GM19025 (cell line): ENCODE results near the gene KANK2.
"Not testable (repeated sequence)": the region's sequence is repeated elsewhere in the genome, so short reads cannot be mapped to it uniquely, and the experiment has no call there.

ENCODE experiments used
- ATAC-seq: cut with Tn5 transposase; IDR thresholded peaks from one replicate; pipeline ENCODE4 v1.9.1; 2021; ENCODE audit warnings: mild to moderate bottlenecking, low read depth, moderate library complexity; ENCODE audit not compliant: unreplicated experiment

The KANK2 gene

DNA sequence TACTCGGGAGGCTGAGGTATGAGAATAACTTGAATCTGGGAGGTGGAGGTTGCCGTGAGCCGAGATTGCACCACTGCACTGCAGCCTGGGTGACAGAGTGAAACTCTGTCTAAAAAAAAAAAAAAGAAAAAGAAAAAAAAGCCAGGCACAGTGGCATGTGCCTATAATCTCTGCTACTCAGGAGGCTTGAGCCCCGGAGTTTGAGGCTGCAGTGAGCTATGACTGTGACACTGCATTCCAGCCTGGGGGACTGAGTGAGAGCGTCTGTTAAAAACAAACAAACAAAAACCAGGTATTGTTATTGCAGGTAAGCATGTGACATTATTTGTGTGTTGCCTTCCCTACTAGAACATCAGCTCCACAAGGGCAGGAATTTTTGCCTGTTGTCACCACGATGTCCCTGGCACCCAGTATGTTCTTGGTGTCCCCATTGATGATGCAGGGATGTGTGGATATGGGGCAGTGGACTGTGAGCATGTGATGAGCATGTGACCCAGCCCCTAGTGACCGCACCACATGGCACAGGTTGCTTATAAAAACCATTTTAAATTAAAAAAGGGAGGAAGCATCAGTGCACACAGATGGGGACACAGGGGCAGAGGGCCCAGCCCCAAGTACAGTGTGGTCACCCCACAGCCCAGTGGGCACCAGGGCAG lies 1.6 kb upstream of the KANK2 start:
- ATAC-seq = no peak

DNA sequence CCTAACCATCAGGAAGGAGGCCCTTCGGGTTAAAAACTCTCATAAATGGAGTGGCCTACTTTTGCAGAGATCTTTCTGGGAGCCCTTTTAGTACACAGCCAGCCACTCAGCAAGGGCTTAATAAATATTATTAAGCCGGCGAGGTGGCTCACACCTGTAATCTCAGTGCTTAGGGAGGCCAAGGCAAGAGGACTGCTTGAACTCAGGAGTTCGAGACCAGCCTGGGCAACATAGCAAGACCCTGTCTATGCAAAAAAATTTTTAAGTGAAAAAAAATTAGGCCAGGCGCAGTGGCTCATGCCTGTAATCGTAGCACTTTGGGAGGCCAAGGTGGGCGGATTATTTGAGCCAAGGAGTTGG lies 810 bp upstream of the KANK2 start:
- ATAC-seq = no peak

DNA sequence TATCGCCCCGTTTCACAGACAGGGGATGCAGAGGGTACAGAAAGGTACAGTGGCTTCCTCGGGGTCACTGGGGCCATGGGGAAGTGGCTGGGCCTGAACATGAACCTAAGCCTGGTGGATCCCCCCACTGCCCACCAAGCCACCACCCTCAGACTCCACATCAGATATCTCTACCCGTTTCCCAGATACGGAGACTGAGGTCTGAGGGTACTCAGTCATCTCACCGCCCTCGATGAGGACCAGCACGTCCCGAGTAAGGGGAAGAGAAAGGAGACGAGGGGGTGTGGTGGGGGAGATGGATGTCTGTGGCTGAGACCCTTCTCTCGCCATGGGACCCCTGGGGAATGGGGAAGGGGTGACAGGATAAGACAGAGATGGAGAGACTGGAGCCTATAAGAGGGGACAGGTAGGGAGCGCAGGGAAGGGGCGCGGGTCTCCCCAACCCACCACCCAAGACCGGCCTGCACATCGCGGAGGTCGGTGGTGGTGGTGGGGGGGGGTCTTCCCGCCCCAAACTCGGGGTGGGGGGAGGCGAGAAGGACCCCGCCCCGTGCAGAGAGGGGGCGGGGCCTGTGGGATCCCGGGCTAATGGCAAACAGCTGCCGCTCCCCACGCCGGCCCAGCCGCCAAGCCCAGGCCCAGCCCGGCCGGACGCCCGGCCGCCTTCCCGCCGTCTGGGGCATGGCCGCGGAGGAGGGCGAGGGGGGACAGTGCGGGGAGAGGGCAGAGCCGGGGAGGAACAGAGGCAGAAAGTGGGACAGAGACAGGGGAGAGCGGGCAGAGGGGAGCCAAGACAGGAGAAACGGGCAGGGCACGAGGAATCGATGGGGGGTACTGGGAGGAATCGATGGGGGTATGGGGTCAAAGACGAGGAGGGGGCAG lies 698 bp downstream of the KANK2 start:
- ATAC-seq = no peak

DNA sequence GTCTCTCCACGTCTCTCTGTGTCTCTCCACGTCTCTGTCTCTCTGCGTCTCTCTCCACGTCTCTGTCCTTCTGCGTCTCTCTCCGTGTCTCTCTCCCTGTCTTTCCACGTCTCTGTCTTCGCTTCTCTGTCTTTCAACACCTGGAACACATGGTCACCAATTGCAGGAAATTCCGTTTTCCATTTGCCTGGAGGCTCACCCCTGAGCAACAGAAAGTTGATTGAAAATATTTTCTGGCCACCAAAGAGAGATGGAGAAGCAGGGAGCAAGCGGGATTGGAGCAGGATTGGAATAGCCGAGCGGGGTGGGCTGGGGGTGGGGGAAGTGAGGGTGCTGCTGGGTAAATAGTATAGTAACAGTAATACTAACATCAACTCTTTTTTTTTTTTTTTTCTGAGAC lies 1.7 kb downstream of the KANK2 start:
- ATAC-seq = no peak

DNA sequence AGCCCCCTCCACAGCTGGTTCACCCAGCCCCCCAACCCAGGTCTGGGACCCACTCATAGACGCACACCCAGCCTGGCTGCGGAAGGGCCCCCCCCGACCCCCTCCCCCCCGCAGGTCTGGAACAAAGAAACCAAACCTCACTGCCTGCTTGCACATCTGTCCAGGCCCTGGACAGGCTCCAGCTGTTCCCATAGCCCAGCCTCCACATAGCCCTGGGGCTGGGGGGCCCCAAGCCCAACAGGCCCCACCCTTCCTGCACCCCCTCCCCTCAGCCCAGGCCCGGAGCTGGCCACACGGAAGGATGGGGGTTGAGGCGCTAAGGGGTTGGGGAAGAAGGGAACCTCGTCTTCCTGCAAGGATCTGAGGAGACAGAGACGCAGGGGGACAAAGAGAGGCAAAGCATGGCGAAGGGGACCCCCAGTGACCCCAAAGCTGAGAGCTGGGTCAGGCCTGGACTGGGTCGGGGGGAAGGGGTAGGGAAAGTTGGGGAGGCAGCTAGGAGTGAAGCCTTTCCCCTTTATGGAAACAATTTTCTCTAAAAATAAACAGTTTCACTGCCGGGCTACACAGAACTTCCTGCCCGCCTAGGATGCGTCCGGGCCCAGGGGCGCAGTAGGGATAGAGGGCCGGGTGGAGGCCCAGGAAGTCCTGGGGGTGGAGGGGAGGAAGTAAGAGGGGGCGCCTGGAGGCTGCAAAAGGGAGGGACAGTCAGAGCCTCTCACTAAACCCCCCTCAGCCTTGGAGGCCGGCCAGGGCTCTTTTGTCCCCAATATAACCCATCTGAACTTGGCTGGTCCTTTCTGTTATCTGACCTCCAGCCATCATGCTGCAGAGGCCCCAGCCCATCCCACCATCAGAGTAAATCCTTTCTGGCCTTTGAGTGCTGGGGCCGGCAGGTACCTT lies 2.4 kb downstream of the KANK2 start:
- no peak for ATAC-seq

DNA sequence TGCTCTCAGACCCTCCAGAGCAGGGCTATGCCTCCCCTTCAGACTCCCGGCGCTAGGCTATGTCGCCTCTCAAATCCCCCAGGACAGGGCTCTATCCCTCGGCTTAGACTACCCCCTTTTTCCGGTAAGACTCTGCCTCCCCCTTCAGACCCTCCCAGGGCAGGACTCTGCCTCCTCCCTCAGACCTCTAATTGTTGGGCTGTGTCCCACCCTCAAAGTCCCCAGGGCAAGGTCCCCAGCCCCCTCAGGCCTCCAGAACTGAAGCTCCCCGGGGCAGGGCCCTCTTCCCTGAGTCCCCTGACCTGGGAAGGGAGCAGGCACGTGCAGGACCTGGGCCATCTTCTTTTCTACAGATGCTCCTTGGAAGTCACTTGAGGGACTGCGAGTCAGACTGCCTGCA lies 3.2 kb downstream of the KANK2 start:
- ATAC-seq = no peak

DNA sequence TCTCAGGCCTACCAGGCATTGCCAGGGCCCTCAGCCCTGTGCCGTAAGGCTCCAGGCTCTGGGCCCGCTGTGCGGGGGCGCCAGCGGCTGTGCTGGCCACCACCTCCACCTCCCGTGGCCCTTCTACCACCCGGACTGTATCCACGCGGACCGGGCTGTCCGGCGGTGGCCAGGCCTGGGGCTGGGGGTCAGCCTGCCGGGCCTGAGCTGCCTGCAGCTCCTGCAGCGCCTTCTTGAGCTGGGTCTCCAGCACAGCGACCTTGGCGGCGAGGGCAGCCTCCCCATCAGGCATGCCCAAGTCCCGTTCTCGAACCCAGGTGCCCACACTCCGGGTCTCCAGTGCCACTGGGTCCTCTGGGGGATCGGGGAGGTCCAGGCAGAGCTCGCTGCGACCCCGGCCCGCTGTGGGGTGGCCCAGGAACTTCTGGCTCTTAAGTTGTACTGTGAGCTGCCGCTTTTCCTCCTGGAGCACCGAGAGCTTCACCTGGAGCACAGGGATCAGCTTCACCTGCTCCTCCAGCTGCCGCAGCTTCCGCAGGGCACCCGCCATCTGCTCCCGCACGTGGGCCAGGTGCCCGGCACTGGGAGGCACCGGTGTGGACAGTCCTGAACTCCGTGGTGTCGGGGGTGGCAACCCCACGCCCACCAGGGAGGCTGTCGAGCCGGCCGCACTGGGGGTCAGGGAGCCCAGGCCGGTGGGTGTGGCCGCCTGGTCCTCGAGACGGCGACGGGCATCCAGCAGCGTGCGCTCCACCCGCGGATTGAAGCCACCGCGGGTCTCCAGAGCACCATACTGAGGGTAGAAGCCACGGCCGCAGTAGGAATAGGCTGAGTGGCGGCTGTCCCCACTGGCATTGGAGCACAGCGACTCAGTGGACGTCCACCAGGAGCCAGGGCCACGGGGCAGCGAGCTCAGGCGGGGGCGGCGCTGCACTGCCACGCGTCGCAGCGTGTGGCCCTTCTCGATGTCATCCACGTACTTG lies 4.1 kb downstream of the KANK2 start:
- ATAC-seq = no peak

DNA sequence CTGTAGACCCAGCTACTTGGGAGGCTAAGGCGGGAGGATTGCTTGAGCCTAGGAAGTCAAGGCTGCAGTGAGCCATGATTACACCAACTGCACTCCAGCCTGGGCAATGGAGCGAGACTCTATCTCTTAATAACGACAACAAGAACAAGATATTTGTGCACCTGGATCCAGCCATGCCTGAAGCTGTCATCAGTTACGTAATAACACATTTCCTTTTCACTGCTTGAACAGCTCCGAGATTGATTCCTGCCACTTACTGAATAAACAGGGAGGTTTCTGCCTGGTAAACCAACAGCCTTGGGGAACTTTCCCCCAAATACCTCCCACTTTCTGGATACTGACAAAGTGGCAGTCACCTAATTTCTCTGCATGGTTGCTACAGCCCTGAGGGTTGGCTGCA lies 5.4 kb downstream of the KANK2 start:
- no peak for ATAC-seq

DNA sequence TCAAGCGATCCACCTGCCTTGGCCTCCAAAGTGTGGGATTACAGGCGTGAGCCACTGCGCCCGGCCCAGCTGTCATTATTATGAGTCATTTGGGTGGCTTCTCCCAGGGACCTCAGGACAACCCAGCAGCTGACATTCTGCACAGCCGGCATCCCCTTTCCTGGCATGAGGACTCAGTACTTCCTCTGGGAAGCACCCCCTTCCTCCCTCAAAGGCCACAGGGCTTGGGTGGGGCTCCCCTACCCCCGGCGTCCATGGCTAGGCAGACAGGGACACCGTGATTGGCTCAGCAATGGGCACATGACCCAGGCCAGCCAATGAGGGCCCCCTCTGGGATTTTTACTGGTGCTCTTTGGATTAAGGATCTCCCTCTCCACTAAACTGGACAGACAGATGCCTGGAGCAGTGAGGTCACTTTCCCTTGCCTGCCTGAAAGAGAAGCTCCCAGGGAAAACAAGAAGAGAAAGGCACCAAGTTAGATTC lies 6.0 kb downstream of the KANK2 start:
- no peak for ATAC-seq

DNA sequence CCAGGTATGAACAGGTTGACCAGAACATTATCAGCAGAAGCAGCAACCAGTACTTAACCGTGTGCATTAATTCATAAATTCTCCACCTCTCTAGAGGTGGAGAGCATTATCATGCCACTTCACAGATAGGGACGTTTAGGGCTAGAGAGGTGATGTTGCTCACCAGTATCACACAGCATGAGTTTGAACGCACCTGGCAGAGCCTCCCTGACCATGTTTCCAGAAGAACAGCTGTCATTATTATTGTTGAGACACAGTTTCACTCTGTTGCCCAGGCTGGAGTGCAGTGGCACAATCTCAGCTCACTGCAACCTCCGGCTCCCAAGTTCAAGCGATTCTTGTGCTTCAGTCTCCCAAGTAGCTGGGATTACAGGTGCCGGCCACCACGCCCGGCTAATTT lies 6.8 kb downstream of the KANK2 start:
- ATAC-seq = no peak

DNA sequence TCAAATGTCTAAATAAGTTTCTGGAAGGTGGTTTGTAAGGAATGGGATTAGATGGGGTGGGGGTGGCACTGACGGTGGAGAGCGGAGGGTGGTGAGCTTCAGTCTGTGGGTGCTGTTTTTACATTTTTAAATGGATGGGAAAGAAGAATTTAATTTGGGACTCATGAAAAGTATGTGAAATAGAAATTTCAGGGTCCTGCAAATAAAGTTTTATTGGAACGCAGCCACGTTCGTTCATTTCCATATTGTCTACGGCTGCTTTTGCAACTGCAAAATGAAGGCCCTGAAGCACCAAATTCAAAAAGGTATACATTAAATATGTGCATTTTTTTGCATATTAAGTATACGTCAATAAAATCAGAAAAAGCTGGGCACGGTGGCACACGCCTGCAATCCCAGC lies 9.9 kb downstream of the KANK2 start:
- ATAC-seq = no peak

DNA sequence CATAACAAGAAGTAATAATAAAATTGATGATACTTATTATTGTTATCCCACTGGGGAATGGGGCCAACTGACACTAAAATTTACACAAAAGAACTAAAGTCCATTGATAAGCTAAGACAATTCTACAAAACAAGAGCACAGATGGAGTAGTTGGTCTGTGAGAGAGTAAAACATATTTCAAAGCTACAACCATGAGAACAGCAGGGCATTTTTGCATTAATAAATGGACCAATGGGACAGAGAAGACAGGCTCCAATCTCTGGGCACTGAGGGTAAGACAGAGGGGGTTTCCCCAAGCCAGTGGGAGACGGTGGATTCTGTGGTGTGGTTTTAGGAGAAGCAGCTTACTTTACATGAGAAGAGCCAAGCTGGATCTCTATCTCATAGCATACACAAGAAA lies 14.4 kb downstream of the KANK2 start:
- no peak for ATAC-seq

DNA sequence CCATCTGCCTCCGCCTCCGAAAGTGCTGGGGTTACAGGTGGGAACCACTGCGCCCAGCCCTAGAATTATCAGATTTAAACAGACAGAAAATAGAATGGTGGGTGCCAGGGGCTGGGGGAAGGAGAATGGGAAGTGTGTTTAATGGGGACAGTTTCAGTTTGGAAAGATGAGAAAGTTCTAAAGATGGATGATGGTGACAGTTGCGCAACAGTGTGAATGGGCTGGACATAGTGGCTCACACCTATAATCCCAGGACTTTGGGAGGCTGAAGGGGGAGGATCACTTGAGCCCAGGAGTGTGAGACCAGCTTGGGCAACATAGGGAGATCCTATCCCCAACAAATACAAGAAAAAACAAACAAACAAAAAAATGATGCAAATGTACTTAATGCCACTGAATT lies 15.9 kb downstream of the KANK2 start:
- ATAC-seq = no peak

DNA sequence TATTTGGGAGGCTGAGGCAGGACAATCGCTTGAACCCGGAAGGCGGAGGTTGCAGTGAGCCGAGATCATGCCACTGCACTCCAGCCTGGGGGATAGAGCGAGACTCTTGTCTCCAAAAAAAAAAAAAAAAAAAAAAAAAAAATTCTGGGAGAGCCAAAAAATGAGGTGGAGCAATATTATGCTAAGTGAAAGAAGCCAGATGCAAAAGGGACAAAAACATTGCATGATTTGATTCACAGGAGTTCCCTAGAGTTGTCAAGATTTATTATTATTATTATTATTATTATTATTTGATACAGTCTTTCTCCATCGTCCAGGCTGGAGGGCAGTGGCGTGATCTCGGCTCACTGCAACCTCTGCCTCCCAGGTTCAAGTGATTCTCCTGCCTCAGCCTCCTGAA lies 16.4 kb downstream of the KANK2 start:
- not testable (repeated sequence) for ATAC-seq

DNA sequence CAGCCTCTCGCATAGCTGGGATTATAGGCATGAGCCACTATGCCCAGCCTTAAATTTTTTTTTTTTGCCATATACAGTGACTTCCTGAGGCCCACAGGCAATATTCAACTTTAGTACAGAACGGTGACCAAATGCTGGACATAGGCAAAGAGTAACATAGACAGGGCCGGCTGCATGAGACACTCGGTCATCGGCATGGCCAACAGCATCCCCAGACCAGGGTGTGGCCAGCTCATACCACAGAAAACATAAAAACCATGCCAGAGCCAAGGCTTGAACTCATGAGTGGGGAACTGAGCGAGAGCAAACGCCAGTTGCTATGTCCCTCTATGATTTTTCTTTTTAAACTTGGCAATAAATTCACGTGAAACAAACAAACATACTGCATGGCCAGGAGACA lies 17.0 kb downstream of the KANK2 start:
- ATAC-seq = no peak

DNA sequence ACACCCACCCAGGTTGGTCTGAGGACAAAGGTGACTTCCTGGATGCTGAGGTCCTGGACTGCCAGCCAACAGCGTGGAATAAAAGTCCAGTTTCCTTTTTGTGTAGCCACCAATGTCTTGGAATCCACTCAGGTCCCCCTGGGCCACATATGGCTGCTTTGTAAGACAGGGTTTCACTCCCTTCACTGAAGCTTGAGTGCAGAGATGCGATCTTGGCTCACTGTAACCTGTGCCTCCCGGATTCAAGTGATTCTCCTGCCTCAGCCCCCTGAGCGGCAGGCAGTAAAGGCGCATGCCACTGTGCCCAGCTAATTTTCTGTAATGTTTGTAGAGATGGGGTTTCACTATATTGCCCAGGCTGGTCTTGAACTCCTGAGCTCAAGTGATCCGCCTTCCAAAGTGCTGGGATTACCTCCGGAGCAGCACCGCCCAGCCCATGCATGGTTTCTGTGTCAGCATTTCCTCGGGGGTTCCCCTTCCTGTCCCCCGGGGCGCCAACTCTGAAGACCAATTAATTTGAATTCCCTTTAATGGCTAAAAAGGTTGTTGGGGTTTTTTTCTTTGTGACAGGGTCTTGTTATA lies 17.5 kb downstream of the KANK2 start:
- no peak for ATAC-seq

DNA sequence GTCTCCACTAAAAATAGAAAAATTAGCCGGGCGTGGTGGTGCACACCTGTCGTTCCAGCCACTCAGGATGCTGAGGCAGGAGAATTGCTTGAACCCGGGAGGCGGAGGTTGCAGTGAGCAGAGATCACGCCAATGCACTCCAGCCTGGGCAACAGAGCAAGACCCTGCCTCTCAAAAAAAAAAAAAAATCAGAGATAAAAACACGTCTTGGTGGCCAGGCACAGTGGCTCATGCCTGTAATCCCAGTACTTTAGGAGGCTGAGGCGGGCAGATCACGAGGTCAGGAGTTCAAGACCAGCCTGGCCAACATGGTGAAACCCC lies 18.2 kb downstream of the KANK2 start:
- not testable (repeated sequence) for ATAC-seq

DNA sequence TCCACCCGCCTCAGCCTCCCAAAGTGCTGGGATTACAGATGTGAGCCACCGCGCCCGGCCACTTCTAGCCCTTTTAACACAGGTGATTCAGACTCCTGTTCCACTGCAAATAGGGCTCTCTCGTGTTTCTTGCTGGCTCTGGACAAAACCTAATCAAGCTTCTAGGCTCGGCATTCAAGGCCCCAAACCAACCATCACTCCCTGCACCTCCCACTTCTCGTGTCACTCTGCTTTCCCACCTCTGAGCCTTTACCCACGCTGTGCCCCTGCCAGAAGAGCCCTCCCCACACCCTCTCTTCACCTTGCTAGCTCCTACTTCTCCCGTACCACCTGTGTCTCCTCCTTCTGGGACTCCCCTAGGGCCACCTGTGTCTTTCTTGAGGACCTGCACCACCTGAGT lies 19.8 kb downstream of the KANK2 start:
- ATAC-seq = no peak

DNA sequence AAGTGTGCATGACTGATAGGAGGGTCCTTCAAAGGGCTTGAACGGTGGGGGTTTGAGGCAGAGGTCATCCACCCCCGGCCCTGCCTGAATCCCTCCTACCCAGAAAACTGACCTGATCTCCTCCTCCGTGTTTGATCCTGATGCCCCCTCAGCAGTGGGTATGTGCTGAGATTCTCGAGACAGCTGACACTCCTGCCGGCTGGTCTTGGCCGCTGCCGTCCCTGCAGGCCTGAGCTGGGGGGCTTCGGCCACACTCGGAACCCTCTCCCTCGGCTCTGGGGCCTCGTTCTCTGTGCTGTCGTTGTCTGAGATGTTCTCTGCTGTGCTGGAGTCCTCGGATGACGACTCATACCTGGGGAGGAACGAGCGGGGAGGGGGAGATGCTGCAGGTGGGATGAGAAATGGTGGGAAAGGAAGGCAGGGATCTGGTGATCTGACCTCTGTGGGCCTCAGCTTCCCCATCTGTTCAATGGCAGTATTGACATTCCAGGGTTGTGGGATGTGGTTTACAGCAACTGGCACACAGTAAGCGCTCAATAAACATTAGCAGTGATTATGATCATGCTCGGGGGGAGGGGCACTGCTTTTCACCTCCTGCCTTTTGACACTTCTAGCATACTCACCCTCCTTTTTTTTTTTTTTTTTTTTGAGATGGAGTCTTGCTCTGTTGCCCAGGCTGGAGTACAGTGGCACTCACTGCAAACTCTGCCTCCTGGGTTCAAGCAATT lies 20.7 kb downstream of the KANK2 start:
- ATAC-seq = no peak
